GM12872 (cell line): ENCODE results near the gene TEX22.

Experiments used
- CTCF ChIP-seq: IDR thresholded peaks from 3 replicates; pipeline ENCODE4 v1.5.1; 2011; ENCODE audit warnings: low read depth, mild to moderate bottlenecking, low read length, moderate library complexity; ENCODE audit not compliant: insufficient read depth

TEX22 gene

DNA sequence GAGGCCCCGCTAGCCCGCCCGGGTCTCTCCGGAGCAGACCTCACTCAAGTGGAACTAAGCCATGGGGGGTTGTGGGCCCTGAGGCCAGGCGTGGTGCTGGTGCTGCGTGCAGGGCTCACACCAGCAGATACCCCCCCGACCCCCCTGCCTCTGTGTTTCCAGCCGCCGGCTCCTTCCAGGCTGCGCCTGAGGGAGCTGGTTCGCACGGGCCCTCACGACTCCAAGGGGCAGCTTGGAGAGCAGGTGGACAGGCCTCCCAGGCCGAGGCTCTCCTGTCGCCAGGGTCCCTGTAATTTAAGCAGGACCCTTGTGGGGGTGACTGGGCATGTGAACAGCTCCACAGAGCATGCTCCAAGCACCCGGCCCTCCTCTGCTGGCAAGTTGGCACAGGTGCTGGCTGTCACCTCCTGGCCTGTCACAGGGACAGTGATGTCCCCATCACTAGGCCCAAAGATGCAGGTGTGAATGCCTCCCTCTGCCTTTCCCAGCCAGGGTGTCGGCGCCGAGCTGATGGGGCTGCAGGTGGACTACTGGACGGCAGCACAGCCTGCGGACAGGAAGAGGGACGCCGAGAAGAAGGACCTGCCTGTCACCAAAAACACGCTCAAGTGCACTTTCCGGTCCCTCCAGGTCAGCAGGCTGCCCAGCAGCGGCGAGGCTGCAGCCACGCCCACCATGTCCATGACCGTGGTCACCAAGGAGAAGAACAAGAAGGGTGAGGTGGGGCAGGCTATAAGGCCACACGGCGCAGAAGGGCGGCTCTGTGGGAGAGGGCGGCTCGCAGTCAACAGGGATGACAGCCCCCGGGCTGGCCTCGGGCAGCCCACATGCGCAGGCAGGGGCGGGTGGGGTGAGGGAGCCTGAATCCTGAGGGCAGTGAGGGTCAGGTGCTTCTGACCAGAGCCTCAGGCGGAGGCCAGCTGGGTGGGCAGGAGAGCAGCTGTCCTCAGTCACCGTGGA lies 5.9 kb upstream of the TEX22 start:
- TF ChIP-seq CTCF: no peak

DNA sequence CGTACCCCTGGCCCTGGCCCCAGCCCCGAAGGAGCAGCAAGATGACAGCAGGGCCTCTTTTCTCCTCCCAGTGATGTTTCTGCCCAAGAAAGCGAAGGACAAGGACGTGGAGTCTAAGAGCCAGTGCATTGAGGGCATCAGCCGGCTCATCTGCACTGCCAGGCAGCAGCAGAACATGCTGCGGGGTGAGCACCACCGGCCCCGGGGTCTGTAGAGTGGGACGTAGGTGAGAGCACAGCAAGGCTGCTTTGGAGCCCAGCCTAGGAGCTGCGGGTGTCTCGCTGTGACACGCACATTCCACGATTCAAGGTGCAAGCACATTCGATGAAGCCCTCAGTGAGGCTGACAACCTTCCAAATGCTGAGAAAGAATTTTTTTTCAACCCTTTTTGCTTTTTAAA lies 5.2 kb upstream of the TEX22 start:
- no peak for TF ChIP-seq CTCF

GRCh38 chr14:105394714-105395537 lies 3.4 kb upstream of the TEX22 start:
- TF ChIP-seq CTCF: no peak

DNA sequence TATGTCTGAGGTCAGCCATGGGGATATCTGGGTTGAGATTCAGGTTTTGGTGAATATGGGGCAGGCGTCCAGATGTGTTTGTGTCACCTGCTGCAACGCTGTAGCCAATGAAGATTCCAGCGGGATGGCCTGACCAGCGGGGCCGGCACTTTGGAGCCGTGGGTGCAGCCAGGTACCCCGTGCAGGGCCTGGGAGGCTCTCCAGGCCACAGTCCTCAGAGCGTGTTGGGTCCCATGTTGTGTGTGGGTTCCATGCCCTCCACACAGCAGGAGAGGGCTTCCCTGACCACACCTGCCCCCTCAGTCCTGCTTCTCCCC lies 2.8 kb upstream of the TEX22 start:
- no peak for TF ChIP-seq CTCF

DNA sequence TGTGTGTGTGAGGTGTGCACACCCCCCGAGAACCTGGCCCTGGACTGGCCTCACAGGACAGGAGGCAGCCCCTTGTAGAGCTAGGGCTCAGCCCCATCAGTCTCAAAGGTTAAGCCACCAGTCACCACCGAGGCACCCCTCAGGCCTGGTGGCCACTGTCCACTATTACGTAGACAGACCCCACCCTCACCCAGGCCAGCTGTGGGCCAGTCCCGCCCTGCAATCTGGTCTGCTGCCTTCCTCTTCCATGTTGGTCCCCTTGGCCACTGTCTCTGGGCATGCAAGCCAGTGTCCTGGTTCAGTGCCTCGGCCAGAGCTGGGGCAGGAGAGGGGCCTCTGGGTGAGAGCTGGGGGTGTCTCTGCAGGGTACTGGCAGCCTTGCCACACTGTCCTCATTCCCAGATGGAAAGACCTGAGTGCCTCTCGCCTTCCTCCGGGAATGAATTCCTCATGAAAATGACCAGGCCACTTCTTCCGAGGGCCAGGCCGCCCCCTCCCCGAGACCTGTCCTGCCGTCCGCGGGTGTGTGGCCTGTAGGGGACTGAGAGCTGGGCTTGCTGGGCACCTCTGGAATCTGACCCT lies 897 bp upstream of the TEX22 start:
- no peak for TF ChIP-seq CTCF

GRCh38 chr14:105398726-105399465 lies 558 bp downstream of the TEX22 start:
- TF ChIP-seq CTCF: no peak

DNA sequence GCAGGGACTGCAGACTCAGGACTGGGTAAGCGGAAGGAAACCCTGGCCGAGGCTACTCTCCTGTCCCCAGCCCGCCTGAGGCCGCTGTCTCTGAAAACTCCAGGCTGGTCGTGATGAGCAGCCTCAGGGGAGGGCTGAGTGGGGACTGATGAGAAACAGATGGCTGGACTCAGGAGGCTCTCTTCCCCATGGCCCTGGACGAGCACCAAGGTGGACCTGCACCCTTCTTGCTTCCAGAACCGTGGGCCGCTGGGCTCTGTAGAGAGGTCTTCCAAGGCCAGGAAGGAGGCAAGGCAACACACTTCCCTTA lies 1.1 kb downstream of the TEX22 start:
- no peak for TF ChIP-seq CTCF
